Activated CD8-positive, alpha-beta memory T cell treated with anti-CD3 and anti-CD28 coated beads for 48 hours (primary cell): ENCODE data around the gene POLH.
"Not testable (repeated sequence)": the region's sequence is repeated elsewhere in the genome, so short reads cannot be mapped to it uniquely, and the experiment has no call there.

Experiments
- DNase-seq, 3 experiments: peaks; one replicate each; pipeline ENCODE4 v3.0.0-alpha.2; 2020; ENCODE audit warnings: low read depth in 2 of 3, low spot score in 2 of 3

POLH gene

DNA sequence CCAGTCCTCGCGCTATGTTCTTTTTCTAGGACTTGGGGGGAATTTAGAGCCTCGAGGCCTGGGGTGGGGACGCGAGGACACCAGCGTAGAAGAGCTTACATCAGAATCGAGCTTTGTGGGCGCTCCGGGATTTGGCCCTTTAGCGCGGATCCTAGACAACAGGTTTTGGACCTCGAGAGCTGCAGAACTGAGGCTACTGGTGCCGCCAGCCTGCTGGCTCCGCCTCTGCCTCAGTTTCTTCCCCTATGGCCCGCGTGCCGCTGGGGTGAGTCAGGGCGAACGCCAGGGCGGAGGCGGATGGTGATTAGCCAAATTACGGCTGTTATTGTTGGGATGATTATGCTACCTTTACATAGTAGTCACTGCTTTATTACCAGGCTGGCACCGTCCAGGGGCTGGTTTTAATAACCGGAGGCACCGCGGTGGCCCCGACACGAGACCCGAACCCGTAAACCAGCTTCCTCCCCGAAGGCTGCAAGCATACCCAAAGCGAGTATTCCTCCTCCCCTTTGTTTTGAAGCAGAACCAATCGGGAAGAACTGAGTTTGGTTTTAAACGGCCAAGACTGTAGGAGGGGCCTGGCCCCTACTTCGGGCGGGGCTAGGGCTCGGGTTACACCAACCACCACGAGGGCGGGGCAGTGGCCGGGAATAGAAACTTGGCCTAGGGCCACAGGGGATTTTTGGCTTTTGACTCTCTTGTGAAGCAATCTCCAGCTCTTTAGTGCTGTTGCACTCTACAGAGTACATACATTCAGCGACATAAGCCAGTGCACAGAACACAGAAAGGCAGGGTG lies 53.7 kb downstream of the POLH start:
- DNase-seq: peak; percentile 53 to 79 (median 72)

DNA sequence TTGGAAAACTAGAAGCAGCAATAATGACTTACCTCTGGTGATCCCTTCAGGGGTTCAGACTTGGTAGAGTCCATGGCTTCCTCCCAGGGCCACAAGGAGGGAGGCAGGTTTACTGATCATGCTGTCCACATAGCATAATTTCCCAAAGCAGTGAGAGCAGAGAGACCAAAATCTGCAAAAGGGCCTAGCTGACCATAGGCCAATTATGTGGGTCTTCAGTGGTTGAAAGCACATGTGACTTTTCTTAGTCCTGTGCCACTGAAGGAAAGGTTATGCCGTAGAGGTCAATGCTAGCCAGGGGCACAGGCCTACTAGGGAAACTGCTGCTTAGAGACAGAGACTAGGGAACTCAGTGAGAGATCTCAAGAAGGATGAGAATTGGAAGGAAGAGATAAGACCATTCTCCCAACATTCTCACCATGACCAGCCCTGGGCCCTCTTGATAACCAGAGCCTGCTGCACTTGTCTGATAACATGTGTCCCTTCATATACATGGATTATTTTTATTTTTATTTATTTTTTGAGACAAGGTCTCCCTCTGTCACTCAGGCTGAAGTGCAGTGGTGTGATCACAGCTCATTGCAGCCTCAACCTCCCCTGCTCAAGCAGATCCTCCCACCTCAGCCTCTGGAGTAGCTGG lies 55.1 kb downstream of the POLH start:
- no peak for DNase-seq

DNA sequence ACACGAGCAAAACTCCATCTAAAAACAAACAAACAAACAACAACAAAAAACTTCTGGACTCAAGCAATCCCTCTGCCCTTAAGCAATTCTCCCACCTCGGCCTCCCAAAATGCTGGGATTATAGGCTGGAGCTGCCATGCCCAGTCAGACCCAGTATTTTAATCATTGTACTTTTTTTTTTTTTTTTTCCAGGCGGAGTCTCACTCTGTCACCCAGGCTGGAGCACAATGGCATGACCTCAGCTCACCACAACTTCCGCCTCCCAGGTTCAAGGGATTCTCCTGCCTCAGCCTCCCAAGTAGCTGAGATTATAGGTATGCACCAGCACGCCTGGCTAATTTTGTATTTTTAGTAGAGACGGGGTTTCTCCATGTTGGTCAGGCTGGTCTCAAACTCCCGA lies 57.0 kb downstream of the POLH start:
- not testable (repeated sequence) for DNase-seq

DNA sequence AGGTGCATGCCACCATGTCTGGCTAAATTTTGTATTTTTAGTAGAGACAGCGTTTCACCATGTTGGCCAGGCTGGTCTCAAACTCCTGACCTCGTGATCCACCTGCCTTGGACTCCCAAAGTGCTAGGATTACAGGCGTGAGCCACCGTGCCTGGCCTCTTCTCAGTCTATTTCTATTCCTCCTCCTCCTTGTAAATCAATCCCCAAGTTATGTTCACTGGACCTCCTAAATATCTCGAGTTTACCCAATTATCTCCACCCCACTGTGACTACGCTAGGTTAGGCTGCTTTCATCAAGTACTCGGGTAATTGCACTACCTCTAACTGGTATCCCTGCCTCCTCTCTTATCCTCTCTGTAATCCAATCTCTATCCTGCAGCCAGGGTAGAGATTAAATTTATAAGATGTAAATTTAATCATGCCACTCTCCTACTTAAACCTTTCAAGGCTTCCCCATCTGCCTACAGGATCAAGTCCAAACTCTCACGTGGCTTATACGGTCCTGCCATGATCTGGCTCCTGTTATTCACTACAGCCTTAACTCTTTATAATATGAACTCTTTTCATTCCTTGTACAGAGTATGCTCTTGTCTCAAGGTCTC lies 58.8 kb downstream of the POLH start:
- no peak for DNase-seq

DNA sequence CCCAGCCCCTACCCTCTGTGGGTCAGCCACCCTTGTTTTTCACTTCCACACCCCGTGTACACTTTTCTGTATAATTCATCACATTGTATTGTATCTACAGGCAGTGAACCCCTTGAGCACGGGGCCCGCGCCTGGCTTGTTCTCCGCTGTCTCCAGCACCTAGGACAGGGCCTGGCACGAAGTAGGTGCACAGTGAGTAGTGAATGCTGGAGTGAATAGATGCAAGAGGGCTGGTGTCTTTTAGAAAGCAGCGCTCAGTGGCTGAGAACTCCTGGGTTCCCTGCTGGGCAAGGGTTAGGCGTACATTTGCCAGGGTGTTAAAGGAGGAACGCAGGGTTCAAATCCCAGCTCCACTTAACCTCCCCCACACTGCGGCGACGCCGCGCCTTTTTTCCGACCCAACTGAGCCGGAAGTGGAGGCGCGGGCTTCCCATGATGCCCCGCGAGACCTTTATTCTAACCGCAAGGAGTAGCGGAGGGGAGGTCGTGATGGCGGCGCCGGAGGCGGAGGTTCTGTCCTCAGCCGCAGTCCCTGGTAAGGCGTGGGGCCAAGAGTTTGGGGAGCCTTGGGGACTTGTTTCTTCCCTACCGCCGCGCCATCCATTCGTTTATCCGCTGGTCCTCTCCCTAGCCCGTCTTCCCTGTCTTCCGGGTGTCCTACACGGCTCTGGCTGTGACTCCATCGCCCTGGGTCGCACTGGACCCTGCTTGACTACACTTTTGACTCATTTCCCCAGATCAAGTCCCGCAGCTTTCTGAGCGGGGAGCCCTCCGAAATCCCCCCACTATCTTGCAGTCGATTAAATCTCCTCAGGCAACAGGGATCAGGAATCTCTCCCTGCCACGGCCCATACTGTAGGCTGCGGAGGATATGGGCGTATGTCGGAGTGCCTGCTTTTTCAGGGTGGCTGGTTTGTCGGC lies 59.7 kb downstream of the POLH start, which contains the start of gene MAD2L1BP:
Gene MAD2L1BP, plus strand, starts transcription at position 454 of the 921 bp plus-strand sequence. Its CDS starts 36 bp downstream, at position 490.
- peak; percentile 66 to 77 (median 72) for DNase-seq

DNA sequence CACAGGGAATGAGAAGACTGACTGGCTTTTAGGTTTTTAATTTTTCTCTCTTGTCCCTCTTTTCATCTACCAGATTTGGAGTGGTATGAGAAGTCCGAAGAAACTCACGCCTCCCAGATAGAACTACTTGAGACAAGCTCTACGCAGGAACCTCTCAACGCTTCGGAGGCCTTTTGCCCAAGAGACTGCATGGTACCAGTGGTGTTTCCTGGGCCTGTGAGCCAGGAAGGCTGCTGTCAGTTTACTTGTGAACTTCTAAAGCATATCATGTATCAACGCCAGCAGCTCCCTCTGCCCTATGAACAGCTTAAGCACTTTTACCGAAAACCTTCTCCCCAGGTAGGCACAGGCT lies 60.3 kb downstream of the POLH start:
- no peak for DNase-seq

DNA sequence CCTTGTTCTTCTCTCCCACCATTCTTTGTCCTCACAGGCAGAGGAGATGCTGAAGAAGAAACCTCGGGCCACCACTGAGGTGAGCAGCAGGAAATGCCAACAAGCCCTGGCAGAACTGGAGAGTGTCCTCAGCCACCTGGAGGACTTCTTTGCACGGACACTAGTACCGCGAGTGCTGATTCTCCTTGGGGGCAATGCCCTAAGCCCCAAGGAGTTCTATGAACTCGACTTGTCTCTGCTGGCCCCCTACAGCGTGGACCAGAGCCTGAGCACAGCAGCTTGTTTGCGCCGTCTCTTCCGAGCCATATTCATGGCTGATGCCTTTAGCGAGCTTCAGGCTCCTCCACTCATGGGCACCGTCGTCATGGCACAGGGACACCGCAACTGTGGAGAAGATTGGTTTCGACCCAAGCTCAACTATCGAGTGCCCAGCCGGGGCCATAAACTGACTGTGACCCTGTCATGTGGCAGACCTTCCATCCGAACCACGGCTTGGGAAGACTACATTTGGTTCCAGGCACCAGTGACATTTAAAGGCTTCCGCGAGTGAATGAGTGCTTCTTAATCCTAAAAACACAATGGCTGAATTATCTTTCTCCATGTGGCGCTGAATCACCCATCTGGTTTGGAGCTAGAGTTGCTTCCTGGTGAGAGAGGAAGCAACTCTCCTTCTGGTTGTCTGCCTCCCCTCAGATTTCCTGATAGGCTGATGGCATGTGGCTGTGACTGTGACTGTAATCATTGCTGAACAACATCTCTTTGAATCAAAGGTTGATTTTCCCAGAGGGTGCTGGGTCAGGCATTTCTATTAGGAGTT lies 64.2 kb downstream of the POLH start:
- DNase-seq: no peak

DNA sequence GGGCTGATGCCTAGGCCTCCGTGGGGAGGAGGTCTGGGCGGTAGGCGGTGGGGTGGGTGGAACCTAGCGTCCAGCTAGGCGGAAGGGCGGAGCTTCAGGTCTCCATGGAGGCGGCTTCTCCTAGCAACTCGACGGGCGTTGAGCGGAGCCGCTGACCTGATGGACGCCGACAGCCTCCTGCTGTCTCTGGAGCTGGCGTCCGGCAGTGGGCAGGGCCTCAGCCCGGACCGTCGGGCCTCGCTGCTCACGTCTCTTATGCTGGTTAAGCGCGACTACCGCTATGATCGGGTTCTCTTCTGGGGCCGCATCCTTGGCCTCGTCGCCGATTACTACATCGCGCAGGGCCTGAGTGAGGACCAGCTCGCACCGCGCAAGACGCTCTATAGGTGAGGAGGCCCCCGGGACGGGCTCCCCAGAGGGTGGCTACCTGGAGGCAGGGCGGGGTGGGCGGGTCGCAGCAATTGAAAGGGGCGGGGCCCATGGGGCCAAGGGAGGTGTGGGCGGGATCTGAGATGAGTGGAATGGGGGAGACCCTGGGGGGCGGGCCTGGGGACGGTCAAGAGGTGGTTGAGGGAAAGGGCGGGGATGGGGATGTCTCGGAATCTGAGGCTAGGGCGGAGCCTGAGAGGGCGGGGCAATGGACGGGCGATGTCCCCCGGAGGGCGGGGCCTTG lies 69.1 kb downstream of the POLH start, which contains the start of gene RSPH9:
Gene RSPH9, plus strand, starts transcription at position 97 of the 673 bp plus-strand sequence. Its CDS starts 63 bp downstream, at position 160.
- no peak for DNase-seq

DNA sequence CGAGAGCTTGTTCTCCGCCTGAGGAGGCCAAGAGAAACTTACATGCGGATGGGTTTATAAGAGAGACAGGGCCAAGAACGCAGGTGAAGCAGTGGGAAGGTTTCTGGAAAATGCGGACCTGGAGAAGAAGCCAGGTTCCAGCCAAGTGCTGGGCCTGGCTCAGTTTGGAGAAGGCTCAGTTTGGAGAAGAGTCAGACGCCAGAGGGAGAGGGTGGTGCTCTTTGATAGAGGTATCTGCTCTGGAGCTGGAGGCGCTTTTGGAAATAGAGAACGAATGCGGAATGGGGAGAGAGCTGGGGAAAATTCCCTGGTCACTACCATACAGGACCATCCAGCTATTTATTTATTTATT lies 69.6 kb downstream of the POLH start:
- no peak for DNase-seq

DNA sequence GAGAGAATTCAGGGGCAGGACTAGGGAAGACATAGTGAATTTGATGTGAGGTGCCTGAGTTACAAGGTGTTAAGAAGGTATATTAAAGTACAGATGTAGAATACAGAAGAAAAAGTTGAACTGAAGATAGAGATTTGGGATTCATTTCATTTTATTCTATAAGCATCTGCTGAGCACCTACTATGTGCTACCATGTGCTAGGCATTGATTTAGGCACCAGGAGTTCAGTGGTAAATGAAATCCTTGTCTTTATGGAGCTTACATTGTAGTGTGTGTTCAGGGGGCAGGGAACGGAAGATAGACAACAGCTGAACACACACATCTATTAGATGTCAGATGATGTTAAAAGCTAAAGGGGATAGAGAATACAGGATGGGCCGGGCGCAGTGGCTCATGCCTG lies 71.6 kb downstream of the POLH start:
- DNase-seq: no peak

DNA sequence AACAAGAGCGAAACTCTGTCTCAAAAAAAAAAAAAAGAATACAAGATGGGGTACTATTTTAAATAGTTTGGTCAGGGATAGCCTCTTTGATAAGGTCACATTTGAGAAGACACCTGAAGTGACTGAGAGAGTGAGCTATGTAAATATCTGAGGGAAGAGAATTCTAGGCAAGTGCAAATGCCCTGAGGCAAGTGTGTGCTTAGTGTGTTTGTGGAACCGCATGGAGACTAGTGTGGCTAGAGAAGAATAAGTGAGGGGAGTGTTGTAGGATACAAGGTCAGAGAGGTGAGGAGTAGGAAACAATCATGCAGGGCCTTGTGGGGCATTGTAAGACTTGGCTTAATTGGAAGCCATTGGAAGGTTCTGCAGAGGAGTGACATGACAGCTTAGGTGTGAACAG lies 72.3 kb downstream of the POLH start:
- no peak for DNase-seq

DNA sequence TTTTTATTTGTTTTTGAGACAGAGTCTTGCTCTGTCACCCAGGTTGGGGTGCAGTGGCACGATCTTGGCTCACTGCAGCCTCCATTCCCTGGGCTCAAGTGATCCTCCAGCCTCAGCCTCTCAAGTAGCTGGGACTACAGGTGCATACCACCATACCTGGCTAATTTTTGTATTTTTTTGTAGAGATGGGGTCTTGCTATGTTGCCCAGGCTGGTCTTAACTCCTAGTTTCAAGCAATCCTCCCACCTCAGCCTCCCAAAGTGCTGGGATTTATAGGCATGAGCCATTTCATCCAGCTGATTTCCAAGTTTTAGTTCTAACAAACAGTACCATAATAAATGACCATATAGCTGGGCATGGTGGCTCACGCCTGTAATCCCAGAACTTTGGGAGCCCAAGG lies 76.8 kb downstream of the POLH start:
- DNase-seq: not testable (repeated sequence)

DNA sequence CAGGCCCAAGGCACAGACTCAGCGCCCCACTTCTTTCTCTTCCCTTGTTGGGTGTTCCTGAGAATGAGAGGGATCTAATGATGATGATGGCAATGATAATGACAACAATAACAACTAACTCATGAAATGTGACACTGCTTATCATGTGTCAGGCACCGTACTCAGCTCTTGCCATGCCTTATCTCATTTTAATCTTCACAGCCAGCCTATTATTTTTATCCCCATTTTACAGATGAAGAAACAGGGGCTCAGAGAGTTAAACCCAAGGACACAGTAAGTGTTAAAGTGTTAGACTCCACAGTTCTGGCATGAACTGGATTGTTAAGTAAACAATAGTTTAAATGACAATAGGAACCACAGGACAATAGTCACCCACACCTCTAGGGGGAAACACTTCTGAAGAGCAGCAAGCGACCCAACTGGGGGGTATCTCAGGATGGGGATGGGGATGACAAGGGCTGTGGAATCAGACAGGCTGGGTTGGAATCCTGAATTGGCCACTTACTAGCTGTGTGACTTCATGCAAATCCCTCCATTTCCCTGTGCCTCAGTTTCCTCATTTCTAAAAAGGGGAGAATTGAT lies 81.3 kb downstream of the POLH start:
- no peak for DNase-seq

DNA sequence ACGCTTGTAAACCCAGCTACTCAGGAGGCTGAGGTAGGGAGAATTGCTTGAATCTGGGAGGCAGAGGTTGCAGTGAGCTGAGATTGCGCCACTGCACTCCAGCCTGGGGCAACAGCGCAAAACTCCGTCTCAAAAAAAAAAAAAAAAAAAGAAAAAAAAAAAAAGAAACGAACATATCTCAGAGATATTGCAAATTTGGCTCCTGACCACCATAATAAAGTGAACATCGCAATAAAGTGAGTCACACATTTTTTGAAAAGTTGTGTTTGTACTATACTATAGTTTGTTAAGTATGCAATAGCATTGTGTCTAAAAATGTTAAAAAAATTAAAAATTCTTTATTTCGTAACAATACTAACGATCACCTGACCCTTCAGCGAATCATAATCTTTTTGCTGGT lies 82.2 kb downstream of the POLH start:
- no peak for DNase-seq

DNA sequence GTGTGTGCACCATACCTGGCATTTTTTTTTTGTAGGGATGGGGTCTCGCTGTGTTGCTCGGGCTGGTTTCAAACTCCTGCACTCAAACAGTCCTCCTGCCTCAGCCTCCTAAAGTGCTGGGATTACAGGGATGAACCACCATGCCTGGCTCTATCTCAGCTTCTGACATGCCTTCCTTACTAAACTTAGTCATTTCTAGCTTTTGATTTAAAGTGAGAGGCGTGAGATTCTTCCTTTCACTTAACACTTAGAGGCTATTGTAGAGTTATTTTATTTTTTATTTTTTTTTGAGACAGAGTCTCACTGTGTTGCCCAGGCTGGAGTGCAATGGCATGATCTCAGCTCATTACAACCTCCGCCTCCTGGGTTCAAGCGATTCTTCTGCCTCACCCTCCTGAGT lies 87.0 kb downstream of the POLH start:
- DNase-seq: not testable (repeated sequence)
